Right lobe of liver (tissue), 4 donors: ENCODE results near the gene LGI4.

ENCODE experiments used
- CTCF ChIP-seq, 4 donors: fragments of 200-600 bp in 3 of 4; fragments of 450-650 bp in 1 of 4; IDR thresholded peaks; one replicate each; pipeline versions ENCODE4 v1.5.1 to v1.8.0; 2016 to 2022; ENCODE audit warnings: antibody characterized with exemption in 4 of 4, mild to moderate bottlenecking in 2 of 4
- POLR2A ChIP-seq: fragments of 450-650 bp; IDR thresholded peaks from one replicate; pipeline ENCODE4 v1.6.1; 2017; ENCODE audit warnings: antibody characterized with exemption, mild to moderate bottlenecking
- donor health status: DM: no; HTN: no; CAD: no.
- donor health status: DM: no; HTN: no; CAD: no.
- donor health status: DM: no; HTN: yes; CAD: no.

GRCh38 chr19:35083691-35084508 lies 51.0 kb downstream of the LGI4 start:
- no peak for TF ChIP-seq CTCF (IDR thresholded peaks at IDR 0.05)
- TF ChIP-seq POLR2A, result no peak
